T47D (cell line): ENCODE measurements around the gene CHDH.
A peak's percentile ranks its signal among the peaks of the same experiment; 100 is the strongest.

ENCODE experiments used
- DNase-seq, 2 experiments: peaks; one replicate each; pipeline versions ENCODE4 v3.0.0 to v3.0.0-alpha.2; 2011 to 2012; ENCODE audit warnings: low read depth in 1 of 2, low spot score in 1 of 2
- JUND ChIP-seq: IDR thresholded peaks from 2 replicates; pipeline ENCODE4 v1.6.1; 2012; ENCODE audit warnings: low read depth
- in situ Hi-C: cut with HindIII; loops from 2 replicates; pipeline ENCODE4 v1.10.0; 2016; ENCODE audit warnings: low sequenced_read_pairs, low pct_unique_long_range_greater_than_20kb

Gene CHDH

GRCh38 chr3:53829605-53830004, 16.6 kb downstream of the CHDH start:
- in situ Hi-C loops, result no loop called here
- TF ChIP-seq JUND, result no peak
- no peak for DNase-seq

GRCh38 chr3:53828581-53828980, 17.6 kb downstream of the CHDH start:
- in situ Hi-C loops, result no loop called here
- no peak for TF ChIP-seq JUND
- peak in 1 of 2 experiments; percentile 13 for DNase-seq

GRCh38 chr3:53826048-53826447, 20.2 kb downstream of the CHDH start:
- TF ChIP-seq JUND, result no peak
- in situ Hi-C loops, result no loop called here
- no peak for DNase-seq

- no peak for TF ChIP-seq JUND
- no peak for DNase-seq
- in situ Hi-C loops, result no loop called here
Measured at GRCh38 chr3:53824795-53825194, 21.4 kb downstream of the CHDH start.

GRCh38 chr3:53823956-53824657, 22.1 kb downstream of the CHDH start:
- in situ Hi-C loops, result no loop called here
- TF ChIP-seq JUND, result no peak
- no peak for DNase-seq

- in situ Hi-C loops, result no loop called here
- no peak for DNase-seq
- TF ChIP-seq JUND, result no peak
Measured at GRCh38 chr3:53823026-53823955, 22.9 kb downstream of the CHDH start.

- no peak for TF ChIP-seq JUND
- no peak for DNase-seq
- in situ Hi-C loops, result no loop called here
Measured at GRCh38 chr3:53822331-53822741, 23.9 kb downstream of the CHDH start.

GRCh38 chr3:53821631-53822121, 24.5 kb downstream of the CHDH start:
- in situ Hi-C loops, result no loop called here
- no peak for DNase-seq

GRCh38 chr3:53820756-53821580, 25.3 kb downstream of the CHDH start:
- in situ Hi-C loops, result no loop called here
- no peak for TF ChIP-seq JUND
- DNase-seq, result no peak

More at GRCh38 chr3:53821631-53822121, 24.5 kb downstream of the CHDH start:
- TF ChIP-seq JUND, result no peak

- no peak for TF ChIP-seq JUND
- in situ Hi-C loops, result no loop called here
- no peak for DNase-seq
Measured at GRCh38 chr3:53820084-53820483, 26.1 kb downstream of the CHDH start.

GRCh38 chr3:53819163-53819868, 26.9 kb downstream of the CHDH start:
- no peak for TF ChIP-seq JUND
- DNase-seq, result no peak
- in situ Hi-C loops, result no loop called here
